Mammary microvascular endothelial cell (primary cell): ENCODE measurements around the gene EIF4E. TPM values are rescaled to one million over a fixed set of nuclear protein-coding genes. Genes with fewer than 3 reads are reported as not detected.

Experiments
- total RNA-seq: library from RNA; depleted of rRNA; stranded (reverse); fragments of >200 nt; gene quantifications from 2 replicates; pipeline ENCODE4 v1.2.3, GENCODE V29; 2015

Gene EIF4E
- total RNA-seq: 136 and 139 TPM in 2 replicates

GRCh38 chr4:98928505-98929340 is at the start of gene EIF4E:
Gene EIF4E (minus strand): TSS chr4:98929133. CDS start chr4:98929112, 21 bp downstream.

Other genes starting within 250 kb of the EIF4E start
- gene METAP1, start 66.6 kb upstream of the EIF4E start, total RNA-seq: 45.0 TPM in 2 replicates
- gene ADH5, start 159.7 kb upstream of the EIF4E start, total RNA-seq: 77.9 and 79.7 TPM in 2 replicates
- gene ADH4, start 215.2 kb upstream of the EIF4E start, total RNA-seq: not detected in 2 replicates